Right hindlimb (tissue), 1 donor: Measurements from ENCODE around the gene C11orf68.
A peak's percentile ranks its signal among the peaks of the same experiment; 100 is the strongest.

ENCODE experiments used
- DNase-seq: peaks from one replicate; pipeline ENCODE4 v3.0.0-alpha.2; 2018

C11orf68 gene

GRCh38 chr11:65888163-65888814 is 30.6 kb downstream of the C11orf68 start, which contains the start of gene FIBP:
TSS of gene FIBP (minus strand) at chr11:65888471. CDS start at chr11:65888418, 53 bp downstream.
- DNase-seq, result peak; percentile 99

- DNase-seq, result no peak
Measured at GRCh38 chr11:65887723-65888162, 31.1 kb downstream of the C11orf68 start.

GRCh38 chr11:65886826-65887722 is 31.8 kb downstream of the C11orf68 start:
- peak; percentile 27 for DNase-seq

- DNase-seq, result no peak
Measured at GRCh38 chr11:65885808-65886536, 32.9 kb downstream of the C11orf68 start.

GRCh38 chr11:65885231-65885630 is 33.6 kb downstream of the C11orf68 start:
- no peak for DNase-seq

- DNase-seq, result peak; percentile 79
Measured at GRCh38 chr11:65884716-65885092, 34.2 kb downstream of the C11orf68 start.

GRCh38 chr11:65883786-65884715 is 34.8 kb downstream of the C11orf68 start:
- no peak for DNase-seq

- peak; percentile 21 for DNase-seq
Measured at GRCh38 chr11:65883058-65883761, 35.7 kb downstream of the C11orf68 start.

GRCh38 chr11:65882120-65883057 is 36.5 kb downstream of the C11orf68 start:
- no peak for DNase-seq

GRCh38 chr11:65880844-65881421 is 37.9 kb downstream of the C11orf68 start:
- no peak for DNase-seq

GRCh38 chr11:65880027-65880426 is 38.8 kb downstream of the C11orf68 start:
- no peak for DNase-seq

- DNase-seq, result no peak
Measured at GRCh38 chr11:65879617-65880016, 39.2 kb downstream of the C11orf68 start, which contains the start of gene CTSW. TSS of gene CTSW (plus strand) at chr11:65879837. CDS start at chr11:65879855, 18 bp downstream.

GRCh38 chr11:65873318-65874156 is 45.3 kb downstream of the C11orf68 start:
- peak; percentile 96 for DNase-seq

GRCh38 chr11:65872586-65873317 is 46.1 kb downstream of the C11orf68 start, which contains the start of gene EFEMP2:
TSS of gene EFEMP2 (minus strand) at chr11:65872800. CDS start at chr11:65872354, 446 bp downstream.
- peak; percentile 88 for DNase-seq

- DNase-seq, result peak; percentile 52
Measured at GRCh38 chr11:65871811-65872548, 46.9 kb downstream of the C11orf68 start.

- DNase-seq, result peak; percentile 17
Measured at GRCh38 chr11:65870706-65871681, 47.9 kb downstream of the C11orf68 start.
